ENCODE measurements around the gene GNAT3. TPM values are rescaled to one million over a fixed set of nuclear protein-coding genes. Genes with fewer than 3 reads are reported as not detected.

Gene GNAT3
- not detected in 2 replicates for total RNA-seq (2022)
- not detected for Bru-seq, nascent RNA
- BruChase-seq, experiment 1, labeled RNA remaining after a 6-hour chase: not detected
- BruChase-seq, experiment 2, labeled RNA remaining after a 2-hour chase: not detected
- long read RNA-seq: 0 reads

GRCh38 chr7:80511964-80512363 lies at the start of gene GNAT3:
TSS of gene GNAT3 (minus strand) at chr7:80512064. CDS start at chr7:80511926, 138 bp downstream.
- BruUV-seq (replicated peaks): no TSS peak
- Mint-ChIP-seq H3K4me3 (ENCODE audit: unreplicated experiment) (no peak within 1 kb of the TSS), H3K27me3 (ENCODE audit: insufficient read depth, unreplicated experiment) (no peaks in the 10 kb centered on the region), H3K4me1 (ENCODE audit: insufficient read depth, unreplicated experiment) (peaks cover 9% of the 10 kb centered on the region), H3K27ac (ENCODE audit: low read depth, unreplicated experiment) (no peak within 1 kb of the TSS), H3K9me3 (ENCODE audit: unreplicated experiment) (no peaks in the 10 kb centered on the region), H3K36me3 (ENCODE audit: insufficient read depth, unreplicated experiment) (no peaks in the 10 kb centered on the region)
- DNase-seq (ENCODE audit: unreplicated experiment): no peak
- intact Hi-C loops (cut with micrococcal nuclease): no loop called here
- no peak for TF ChIP-seq CTCF (IDR thresholded peaks at IDR 0.05; ENCODE audit: unreplicated experiment)
- CTCF ChIA-PET: no interaction called here
- POLR2A ChIA-PET: no interaction called here

DNA sequence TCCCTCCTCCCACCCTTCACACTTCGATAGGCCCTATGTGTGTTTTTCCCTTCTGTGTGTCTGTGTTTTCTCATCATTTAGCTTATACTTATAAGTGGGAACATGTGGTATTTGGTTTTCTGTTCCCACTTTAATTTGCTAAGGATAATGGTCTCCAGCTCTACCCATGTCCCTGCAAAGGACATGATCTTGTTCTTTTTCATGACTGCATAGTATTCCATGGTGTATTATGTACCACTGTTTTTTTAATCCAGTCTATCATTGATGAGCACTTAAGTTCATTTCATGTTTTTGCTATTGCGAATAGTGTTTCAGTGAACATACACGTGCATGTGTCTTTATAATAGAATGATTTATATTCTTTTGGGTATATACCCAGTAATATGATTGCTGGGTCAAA lies 46.3 kb upstream of the GNAT3 start:
- no peak for TF ChIP-seq CTCF (IDR thresholded peaks at IDR 0.05; ENCODE audit: unreplicated experiment)
- H3K36me3 Mint-ChIP-seq (ENCODE audit: insufficient read depth, unreplicated experiment): no peaks in the 10 kb centered on the region
- no peaks in the 10 kb centered on the region for H3K27me3 Mint-ChIP-seq (ENCODE audit: insufficient read depth, unreplicated experiment)
- H3K9me3 Mint-ChIP-seq (ENCODE audit: unreplicated experiment): peaks cover 28% of the 10 kb centered on the region
- intact Hi-C loops (cut with micrococcal nuclease): no loop called here
- BruUV-seq (replicated peaks): no TSS peak
- CTCF ChIA-PET: interaction anchor here (0.6 kb wide), 1 partner anchor 105 kb away, joined by 4 read pairs; no protein-coding TSS in a partner anchor
- DNase-seq (ENCODE audit: unreplicated experiment): no peak
- POLR2A ChIA-PET: interaction anchor here (1.2 kb wide), 1 partner anchor 39 kb away, joined by 3 read pairs; no protein-coding TSS in a partner anchor
- no peaks in the 10 kb centered on the region for H3K4me1 Mint-ChIP-seq (ENCODE audit: insufficient read depth, unreplicated experiment)
- H3K27ac Mint-ChIP-seq (ENCODE audit: low read depth, unreplicated experiment): no peak overlapping the region
- no peak overlapping the region for H3K4me3 Mint-ChIP-seq (ENCODE audit: unreplicated experiment)

GRCh38 chr7:80552031-80552694 lies 40.3 kb upstream of the GNAT3 start:
- DNase-seq (ENCODE audit: unreplicated experiment): no peak
- POLR2A ChIA-PET: interaction anchor here (0.6 to 1.6 kb wide), 4 partner anchors 9 to 75 kb away, joined by 3 to 6 read pairs (median 4); no protein-coding TSS in a partner anchor
- Mint-ChIP-seq H3K4me3 (ENCODE audit: unreplicated experiment) (no peak overlapping the region), H3K27me3 (ENCODE audit: insufficient read depth, unreplicated experiment) (no peaks in the 10 kb centered on the region), H3K9me3 (ENCODE audit: unreplicated experiment) (no peaks in the 10 kb centered on the region), H3K27ac (ENCODE audit: low read depth, unreplicated experiment) (no peak overlapping the region), H3K4me1 (ENCODE audit: insufficient read depth, unreplicated experiment) (peaks cover 9% of the 10 kb centered on the region), H3K36me3 (ENCODE audit: insufficient read depth, unreplicated experiment) (no peaks in the 10 kb centered on the region)
- BruUV-seq (replicated peaks): no TSS peak
- TF ChIP-seq CTCF (IDR thresholded peaks at IDR 0.05; ENCODE audit: unreplicated experiment): no peak
- intact Hi-C loops (cut with micrococcal nuclease): no loop called here
- CTCF ChIA-PET: interaction anchor here (0.6 to 0.9 kb wide), 2 partner anchors 107 to 263 kb away, joined by 3 read pairs; no protein-coding TSS in a partner anchor

DNA sequence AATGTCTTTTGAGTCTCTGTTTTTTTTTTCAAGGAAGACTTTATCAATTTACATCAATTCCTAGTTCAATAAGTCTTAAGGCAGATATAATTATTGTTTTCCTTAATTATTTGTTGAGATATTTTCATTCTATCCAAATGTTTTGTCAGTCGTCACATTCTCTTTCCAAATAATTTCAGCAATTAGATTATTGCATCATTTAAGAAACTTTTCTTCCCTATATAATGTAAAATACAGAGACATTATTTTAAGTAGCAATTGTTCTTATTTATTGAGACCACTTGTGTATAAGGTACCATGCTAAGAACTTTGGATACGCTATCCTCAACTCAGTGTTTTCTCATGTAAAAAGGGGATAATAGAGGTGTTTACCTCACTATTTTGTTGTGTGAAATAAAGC lies 38.1 kb upstream of the GNAT3 start:
- H3K4me1 Mint-ChIP-seq (ENCODE audit: insufficient read depth, unreplicated experiment): peaks cover 9% of the 10 kb centered on the region
- no peak for DNase-seq (ENCODE audit: unreplicated experiment)
- H3K27me3 Mint-ChIP-seq (ENCODE audit: insufficient read depth, unreplicated experiment): no peaks in the 10 kb centered on the region
- ChIA-PET CTCF (no interaction called here), POLR2A (no interaction called here)
- no peak overlapping the region for H3K27ac Mint-ChIP-seq (ENCODE audit: low read depth, unreplicated experiment)
- no peak overlapping the region for H3K4me3 Mint-ChIP-seq (ENCODE audit: unreplicated experiment)
- BruUV-seq (replicated peaks): no TSS peak
- intact Hi-C loops (cut with micrococcal nuclease): no loop called here
- no peak for TF ChIP-seq CTCF (IDR thresholded peaks at IDR 0.05; ENCODE audit: unreplicated experiment)
- H3K9me3 Mint-ChIP-seq (ENCODE audit: unreplicated experiment): no peaks in the 10 kb centered on the region
- H3K36me3 Mint-ChIP-seq (ENCODE audit: insufficient read depth, unreplicated experiment): no peaks in the 10 kb centered on the region
